Prostate gland (tissue), 2 donors: Measurements from ENCODE around the gene NUTF2.

Experiments
- CTCF ChIP-seq, 4 experiments: fragments of 200-600 bp in 2 of 4; fragments of 450-650 bp in 2 of 4; sonication (generic) in 2 of 4; IDR thresholded peaks; 1 replicate in 3 of 4; 2 replicates in 1 of 4; pipeline ENCODE4 v1.5.1; 2016 to 2019; ENCODE audit warnings: antibody characterized with exemption in 4 of 4, mild to moderate bottlenecking in 2 of 4, moderate library complexity in 2 of 4
- POLR2A ChIP-seq: fragments of 450-650 bp; IDR thresholded peaks from one replicate; pipeline ENCODE4 v1.6.1; 2016; ENCODE audit warnings: antibody characterized with exemption, mild to moderate bottlenecking
- POLR2AphosphoS5 ChIP-seq: sonication (generic); formaldehyde crosslinking; IDR thresholded peaks from one replicate; pipeline ENCODE4 v1.6.1; 2017; ENCODE audit warnings: antibody characterized with exemption

- no peak for TF ChIP-seq CTCF (IDR thresholded peaks at IDR 0.05)
- no peak for TF ChIP-seq POLR2AphosphoS5
- no peak for TF ChIP-seq POLR2A
Measured at GRCh38 chr16:67897231-67897630, 50.5 kb downstream of the NUTF2 start.
